GM10847 (cell line): ENCODE measurements around the gene APH1B.

Experiments used
- POLR2A ChIP-seq: IDR thresholded peaks from 2 replicates; pipeline ENCODE4 v1.6.1; 2011; ENCODE audit not compliant: insufficient read length; ENCODE audit errors: extremely low read depth

APH1B gene

GRCh38 chr15:63350178-63350621 is 72.8 kb downstream of the APH1B start:
- no peak for TF ChIP-seq POLR2A

- TF ChIP-seq POLR2A, result no peak
Observed at GRCh38 chr15:63351170-63351569, 73.8 kb downstream of the APH1B start.

- no peak for TF ChIP-seq POLR2A
Observed at GRCh38 chr15:63352808-63353207, 75.4 kb downstream of the APH1B start.

GRCh38 chr15:63353261-63353660 is 75.9 kb downstream of the APH1B start:
- TF ChIP-seq POLR2A, result no peak

- no peak for TF ChIP-seq POLR2A
Observed at GRCh38 chr15:63353887-63354286, 76.5 kb downstream of the APH1B start.

GRCh38 chr15:63354821-63355650 is 77.6 kb downstream of the APH1B start:
- TF ChIP-seq POLR2A, result no peak

GRCh38 chr15:63357061-63357460 is 79.7 kb downstream of the APH1B start:
- TF ChIP-seq POLR2A, result no peak

- no peak for TF ChIP-seq POLR2A
Observed at GRCh38 chr15:63357731-63358130, 80.3 kb downstream of the APH1B start.

GRCh38 chr15:63358241-63359029 is 81.0 kb downstream of the APH1B start:
- no peak for TF ChIP-seq POLR2A
